Right atrium auricular region (tissue), 2 donors: ENCODE measurements around the gene MTFP1. TPM values are rescaled to one million over a fixed set of nuclear protein-coding genes. Genes with fewer than 3 reads are reported as not detected.
"Not testable (repeated sequence)": the region's sequence is repeated elsewhere in the genome, so short reads cannot be mapped to it uniquely, and the experiment has no call there.

Experiments used
- DNase-seq: peaks from one replicate; pipeline ENCODE4 v3.0.0-alpha.2; 2019; ENCODE audit warnings: low spot score
- H3K27ac ChIP-seq, 2 donors: fragments of 200-600 bp; sonication (generic); 1 replicate in 1 of 2; 2 replicates in 1 of 2; pipeline ENCODE4 v1.5.1; 2016 to 2019
- H3K27me3 ChIP-seq, 2 donors: fragments of 200-600 bp; sonication (generic); one replicate each; pipeline versions ENCODE4 v1.5.1 to v1.6.0; 2017 to 2019
- H3K36me3 ChIP-seq: fragments of 200-600 bp; sonication (generic); one replicate; pipeline ENCODE4 v1.5.1; 2016
- H3K4me1 ChIP-seq, 2 donors: fragments of 200-600 bp; sonication (generic); one replicate each; pipeline versions ENCODE4 v1.5.1 to v1.6.0; 2017 to 2019
- H3K4me3 ChIP-seq, 2 donors: fragments of 200-600 bp; sonication (generic); 1 replicate in 1 of 2; 2 replicates in 1 of 2; pipeline ENCODE4 v1.5.1; 2017 to 2019; ENCODE audit warnings: mild to moderate bottlenecking in 1 of 2, moderate library complexity in 1 of 2
- H3K9me3 ChIP-seq, 2 donors: fragments of 200-600 bp; sonication (generic); one replicate each; pipeline ENCODE4 v1.5.1; 2019
- total RNA-seq, 2 donors: library from RNA; depleted of rRNA; stranded (reverse); fragments of >200 nt; gene quantifications; one replicate each; pipeline ENCODE4 v1.1.0, GENCODE V29; 2016
- TF ChIP-seq, protein P1 (sequence below), 2 donors: fragments of 200-600 bp; sonication (generic); IDR thresholded peaks; one replicate each; pipeline ENCODE4 v1.5.1; 2019; ENCODE audit warnings: antibody characterized with exemption in 2 of 2

Gene MTFP1
- total RNA-seq, 2 donors from 2014 or later, result 18.4 to 38.8 TPM

DNA sequence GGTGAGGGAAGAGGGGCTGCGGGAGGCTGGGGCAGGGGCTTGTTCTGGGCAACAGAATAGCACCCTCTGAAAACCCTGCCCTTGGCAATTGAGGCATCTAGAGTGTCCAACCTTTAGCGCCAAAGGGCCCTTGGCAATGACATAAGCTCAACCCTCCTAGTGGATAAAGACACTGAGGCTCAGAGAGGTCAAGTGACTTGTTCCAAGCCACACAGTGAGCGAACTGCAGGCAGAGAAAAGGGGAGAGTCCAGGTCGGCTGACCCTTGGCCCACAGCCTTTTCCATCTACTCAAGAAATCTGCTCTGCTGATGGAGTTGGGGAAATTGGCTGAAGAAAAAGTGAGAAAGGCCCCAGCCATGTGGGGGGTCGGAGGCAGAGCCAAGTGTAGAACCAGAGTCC is 25.9 kb upstream of the MTFP1 start:
- Histone ChIP-seq H3K27ac (no peak overlapping the region), H3K27me3 (no peaks in the 10 kb centered on the region), H3K4me1 (peaks cover 0 to 32% of the 10 kb centered on the region in 2 donors), H3K36me3 (no peaks in the 10 kb centered on the region), H3K4me3 (no peak overlapping the region), H3K9me3 (no peaks in the 10 kb centered on the region)
- TF ChIP-seq, protein P1, sequence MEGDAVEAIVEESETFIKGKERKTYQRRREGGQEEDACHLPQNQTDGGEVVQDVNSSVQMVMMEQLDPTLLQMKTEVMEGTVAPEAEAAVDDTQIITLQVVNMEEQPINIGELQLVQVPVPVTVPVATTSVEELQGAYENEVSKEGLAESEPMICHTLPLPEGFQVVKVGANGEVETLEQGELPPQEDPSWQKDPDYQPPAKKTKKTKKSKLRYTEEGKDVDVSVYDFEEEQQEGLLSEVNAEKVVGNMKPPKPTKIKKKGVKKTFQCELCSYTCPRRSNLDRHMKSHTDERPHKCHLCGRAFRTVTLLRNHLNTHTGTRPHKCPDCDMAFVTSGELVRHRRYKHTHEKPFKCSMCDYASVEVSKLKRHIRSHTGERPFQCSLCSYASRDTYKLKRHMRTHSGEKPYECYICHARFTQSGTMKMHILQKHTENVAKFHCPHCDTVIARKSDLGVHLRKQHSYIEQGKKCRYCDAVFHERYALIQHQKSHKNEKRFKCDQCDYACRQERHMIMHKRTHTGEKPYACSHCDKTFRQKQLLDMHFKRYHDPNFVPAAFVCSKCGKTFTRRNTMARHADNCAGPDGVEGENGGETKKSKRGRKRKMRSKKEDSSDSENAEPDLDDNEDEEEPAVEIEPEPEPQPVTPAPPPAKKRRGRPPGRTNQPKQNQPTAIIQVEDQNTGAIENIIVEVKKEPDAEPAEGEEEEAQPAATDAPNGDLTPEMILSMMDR (IDR thresholded peaks at IDR 0.05), result no peak
- DNase-seq, result no peak

DNA sequence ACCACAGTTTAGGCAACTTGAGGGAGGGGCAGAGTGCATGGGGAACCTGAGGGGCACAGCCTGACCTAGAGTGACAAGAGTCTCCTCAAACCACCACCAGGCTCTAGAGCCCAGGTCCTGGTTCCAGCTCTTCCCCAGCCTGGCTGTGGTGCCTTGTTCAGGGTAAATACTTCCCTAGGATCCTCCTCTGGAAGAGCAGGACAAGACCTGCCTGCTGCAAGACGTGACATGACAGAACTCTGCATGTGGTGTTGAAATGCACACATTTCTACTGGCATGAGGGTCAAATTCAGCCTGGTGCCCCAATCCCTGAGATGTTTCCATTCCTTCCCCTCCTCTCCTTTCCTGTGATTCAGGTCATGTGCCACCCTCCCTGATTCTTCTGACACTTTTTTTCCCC is 25.4 kb upstream of the MTFP1 start:
- no peaks in the 10 kb centered on the region for H3K27me3 ChIP-seq
- no peak for DNase-seq
- no peaks in the 10 kb centered on the region for H3K36me3 ChIP-seq
- peaks cover 0 to 32% of the 10 kb centered on the region in 2 donors for H3K4me1 ChIP-seq
- H3K9me3 ChIP-seq, result no peaks in the 10 kb centered on the region
- TF ChIP-seq, protein P1 (IDR thresholded peaks at IDR 0.05), result no peak
- no peak overlapping the region for H3K27ac ChIP-seq
- no peak overlapping the region for H3K4me3 ChIP-seq

DNA sequence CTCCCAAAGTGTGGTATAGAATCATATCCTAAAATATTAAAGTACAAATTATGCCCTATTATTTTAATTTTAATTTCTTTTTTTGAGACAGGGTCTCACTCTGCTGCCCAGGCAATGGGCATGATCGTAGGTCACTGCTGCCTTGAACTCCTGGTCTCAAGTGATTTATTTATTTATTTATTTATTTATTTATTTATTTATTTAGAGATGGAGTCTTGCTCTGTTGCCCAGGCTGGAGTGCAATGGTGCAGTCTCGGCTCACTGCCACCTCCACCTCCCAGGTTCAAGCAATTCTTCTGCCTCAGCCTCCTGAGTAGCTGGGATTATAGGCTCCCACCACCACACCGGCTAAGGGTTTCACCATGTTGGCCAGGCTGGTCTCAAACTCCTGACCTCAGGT is 24.5 kb upstream of the MTFP1 start:
- not testable (repeated sequence) for H3K9me3 ChIP-seq, H3K27me3 ChIP-seq, H3K4me3 ChIP-seq, H3K27ac ChIP-seq, DNase-seq, H3K36me3 ChIP-seq
- H3K4me1 ChIP-seq, result peaks cover 0 to 31% of the 10 kb centered on the region in 2 donors

DNA sequence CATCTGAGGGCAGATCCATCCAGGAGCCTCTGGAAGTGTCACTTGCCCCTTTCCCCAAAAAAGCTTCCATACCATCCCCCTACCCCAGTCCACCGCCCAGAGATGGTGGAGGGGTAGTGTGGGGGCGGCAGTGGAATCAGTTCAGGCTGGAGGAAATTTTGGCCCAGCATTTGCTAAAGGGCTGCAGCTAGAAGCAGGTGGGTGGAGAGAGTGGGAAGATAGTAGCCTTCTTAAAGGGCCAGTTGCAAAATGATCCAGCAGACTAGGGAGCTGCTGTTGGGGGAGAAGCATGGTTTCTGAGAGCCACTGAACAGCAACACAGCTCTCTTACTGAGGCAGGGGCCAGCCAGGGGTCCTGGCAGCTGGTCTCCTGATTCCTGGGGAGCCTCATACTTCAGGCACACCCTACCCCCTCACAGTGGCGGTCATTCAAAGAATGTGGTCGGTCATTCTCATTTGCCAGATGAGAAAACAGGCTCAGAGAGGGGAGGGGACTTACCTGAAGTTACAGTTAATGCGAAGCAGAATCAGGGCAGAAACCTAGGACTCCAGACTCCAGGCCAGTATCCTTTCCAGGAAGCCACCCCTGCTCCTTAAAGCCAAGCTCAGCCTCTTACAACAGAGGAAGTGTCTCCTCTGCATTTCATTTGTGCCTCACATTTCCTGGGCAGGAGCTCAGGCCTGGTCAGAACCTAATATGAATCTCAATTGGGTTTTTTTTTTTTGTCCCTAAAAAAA is 23.4 kb upstream of the MTFP1 start:
- H3K27me3 ChIP-seq, result no peaks in the 10 kb centered on the region
- H3K9me3 ChIP-seq, result no peaks in the 10 kb centered on the region
- H3K4me3 ChIP-seq, result no peak overlapping the region
- H3K27ac ChIP-seq, result no peak overlapping the region
- H3K4me1 ChIP-seq, result peaks cover 0 to 19% of the 10 kb centered on the region in 2 donors
- TF ChIP-seq, protein P1 (IDR thresholded peaks at IDR 0.05), result no peak
- DNase-seq, result no peak
- H3K36me3 ChIP-seq, result peaks cover 5% of the 10 kb centered on the region

DNA sequence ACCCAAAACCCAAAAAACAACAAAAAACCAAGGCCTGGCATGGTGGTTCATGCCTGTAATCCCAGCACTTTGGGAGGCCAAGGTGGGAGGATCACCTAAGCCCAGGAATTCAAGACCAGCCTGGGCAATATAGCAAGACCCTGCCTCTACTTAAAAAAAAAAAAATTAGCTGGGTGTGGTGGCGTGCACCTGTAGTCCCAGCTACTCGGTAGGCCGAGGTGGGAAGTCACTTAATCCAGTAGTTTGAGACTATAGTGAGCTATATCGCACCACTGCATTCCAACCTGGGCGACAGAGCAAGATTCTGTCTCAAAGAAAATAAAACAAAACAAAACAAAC is 22.8 kb upstream of the MTFP1 start:
- H3K4me3 ChIP-seq, H3K27ac ChIP-seq, DNase-seq, H3K27me3 ChIP-seq, H3K36me3 ChIP-seq, H3K9me3 ChIP-seq: not testable (repeated sequence)
- H3K4me1 ChIP-seq, result peaks cover 0 to 14% of the 10 kb centered on the region in 2 donors

DNA sequence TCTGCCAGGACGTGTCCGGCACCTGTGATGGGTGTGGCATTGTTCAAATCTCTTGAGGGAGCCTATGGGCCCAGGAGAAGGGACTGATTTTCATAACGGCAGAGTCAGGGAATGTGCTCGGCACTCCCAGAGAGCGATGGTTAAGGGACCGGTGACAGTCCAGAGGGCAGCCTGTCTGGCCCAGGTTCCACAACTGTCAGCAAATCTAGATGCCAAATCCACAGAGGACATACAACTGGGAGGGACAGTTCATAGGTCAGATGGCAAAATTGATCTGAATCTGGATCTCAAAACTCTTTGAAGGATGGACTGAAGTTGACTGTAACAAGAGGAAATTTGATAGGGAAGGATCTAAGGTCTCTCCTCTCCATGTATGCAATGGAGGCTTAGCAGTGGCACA is 21.3 kb upstream of the MTFP1 start:
- TF ChIP-seq, protein P1 (IDR thresholded peaks at IDR 0.05), result no peak
- Histone ChIP-seq H3K36me3 (peaks cover 18% of the 10 kb centered on the region), H3K27ac (no peak overlapping the region)

DNA sequence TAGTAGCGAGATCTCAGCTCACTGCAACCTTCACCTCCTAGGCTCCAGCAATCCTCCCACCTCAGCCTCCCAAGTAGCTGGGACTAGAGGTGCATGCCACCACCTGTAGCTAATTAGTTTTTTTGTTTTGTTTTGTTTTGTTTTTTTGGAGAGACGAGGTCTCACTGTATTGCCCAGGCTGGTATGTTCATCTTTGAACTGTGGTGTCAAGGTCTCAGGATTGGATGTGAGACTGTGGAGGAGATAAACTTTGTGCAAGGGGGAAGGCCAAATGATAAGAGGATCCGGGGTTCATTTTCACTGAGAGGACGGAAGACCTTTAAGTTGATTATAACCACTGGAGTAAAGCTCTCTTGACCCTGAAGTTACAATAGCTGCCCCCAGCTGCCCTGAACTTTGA is 19.8 kb upstream of the MTFP1 start:
- Histone ChIP-seq H3K4me3 (no peak overlapping the region), H3K27ac (no peak overlapping the region), H3K27me3 (no peaks in the 10 kb centered on the region), H3K9me3 (no peaks in the 10 kb centered on the region), H3K4me1 (no peaks in the 10 kb centered on the region), H3K36me3 (peaks cover 20% of the 10 kb centered on the region)
- TF ChIP-seq, protein P1 (IDR thresholded peaks at IDR 0.05), result no peak
- DNase-seq, result no peak

More for the DNA sequence above, 21.3 kb upstream of the MTFP1 start:
- no peak for DNase-seq
- Histone ChIP-seq H3K9me3 (no peaks in the 10 kb centered on the region), H3K27me3 (no peaks in the 10 kb centered on the region), H3K4me3 (no peak overlapping the region), H3K4me1 (no peaks in the 10 kb centered on the region)
